GM06990 (cell line): ENCODE measurements around the gene EXOC3L1.

ENCODE experiments used
- DNase-seq: peaks from one replicate; pipeline ENCODE4 v3.0.0-alpha.2; 2011; ENCODE audit not compliant: insufficient read length; ENCODE audit errors: extremely low read depth
- H3K27me3 ChIP-seq: replicated peaks from 2 replicates; pipeline ENCODE4 v1.6.0; 2011; ENCODE audit warnings: low read length; ENCODE audit not compliant: control insufficient read depth, insufficient read depth
- H3K36me3 ChIP-seq: 2 replicates; pipeline ENCODE4 v1.5.1; 2011; ENCODE audit warnings: low read length; ENCODE audit not compliant: control insufficient read depth, insufficient read depth
- H3K4me3 ChIP-seq: replicated peaks from 2 replicates; pipeline ENCODE4 v1.5.1; 2011; ENCODE audit warnings: low read depth, mild to moderate bottlenecking, control low read depth, low read length
- CTCF ChIP-seq: IDR thresholded peaks from 2 replicates; pipeline ENCODE4 v1.5.1; 2011; ENCODE audit warnings: low read length, control low read depth, mild to moderate bottlenecking, inconsistent platforms; ENCODE audit not compliant: insufficient read depth, poor library complexity, severe bottlenecking

Gene EXOC3L1

GRCh38 chr16:67167588-67167987 is 22.3 kb downstream of the EXOC3L1 start:
- no peak for TF ChIP-seq CTCF
- no peak overlapping the region for H3K4me3 ChIP-seq
- DNase-seq: no peak
- no peaks in the 10 kb centered on the region; the same call in 1 of the 2 replicates for H3K36me3 ChIP-seq
- no peaks in the 10 kb centered on the region; the same call in 1 of the 2 replicates for H3K27me3 ChIP-seq

- H3K36me3 ChIP-seq: no peaks in the 10 kb centered on the region; the same call in 1 of the 2 replicates
- no peak for TF ChIP-seq CTCF
- no peak overlapping the region for H3K4me3 ChIP-seq
- no peak for DNase-seq
- no peaks in the 10 kb centered on the region; the same call in 1 of the 2 replicates for H3K27me3 ChIP-seq
Measured at GRCh38 chr16:67166598-67167168, 23.3 kb downstream of the EXOC3L1 start.

GRCh38 chr16:67166110-67166547 is 23.8 kb downstream of the EXOC3L1 start:
- TF ChIP-seq CTCF: no peak
- Histone ChIP-seq H3K4me3 (no peak overlapping the region), H3K27me3 (no peaks in the 10 kb centered on the region; the same call in 1 of the 2 replicates), H3K36me3 (no peaks in the 10 kb centered on the region; the same call in 1 of the 2 replicates)
- DNase-seq: no peak

GRCh38 chr16:67165121-67166078 is 24.5 kb downstream of the EXOC3L1 start:
- Histone ChIP-seq H3K36me3 (no peaks in the 10 kb centered on the region; the same call in 1 of the 2 replicates), H3K27me3 (no peaks in the 10 kb centered on the region; the same call in 1 of the 2 replicates), H3K4me3 (no peak overlapping the region)
- no peak for DNase-seq
- no peak for TF ChIP-seq CTCF

- no peak for DNase-seq
- Histone ChIP-seq H3K36me3 (no peaks in the 10 kb centered on the region; the same call in 1 of the 2 replicates), H3K4me3 (no peak within 1 kb of the TSS; the same call in 1 of the 2 replicates), H3K27me3 (no peaks in the 10 kb centered on the region; the same call in 1 of the 2 replicates)
- TF ChIP-seq CTCF: no peak
Measured at GRCh38 chr16:67164599-67165061, 25.3 kb downstream of the EXOC3L1 start, which contains the start of gene HSF4. HSF4 (plus strand) TSS chr16:67164745; CDS start chr16:67164812, 67 bp downstream.
